Frontal cortex (tissue), 4 donors: ENCODE measurements around the gene EFL1. TPM values are rescaled to one million over a fixed set of nuclear protein-coding genes. Genes with fewer than 3 reads are reported as not detected.
A peak's percentile ranks its signal among the peaks of the same experiment; 100 is the strongest.
"Not testable (repeated sequence)": the region's sequence is repeated elsewhere in the genome, so short reads cannot be mapped to it uniquely, and the experiment has no call there.

ENCODE experiments used
- DNase-seq, 2 donors: peaks; one replicate each; pipeline ENCODE4 v3.0.0; 2012; ENCODE audit warnings: low spot score in 2 of 2
- FAIRE-seq: peaks from 2 replicates; lab custom pipeline; 2012; peaks lifted over from hg19 to GRCh38; lab: Jason Lieb, UNC
- total RNA-seq: library from RNA; depleted of rRNA; stranded (reverse); fragments of >200 nt; gene quantifications from one replicate; pipeline ENCODE4 v1.2.3, GENCODE V29; 2014
- donor health status: control.
- donor health status: control.
- donor health status: control.

EFL1 gene
- total RNA-seq, 1 donor from 2014 or later: 34.6 TPM

- not testable (repeated sequence) for DNase-seq
- FAIRE-seq: peak; percentile 30
Measured at GRCh38 chr15:82284381-82284780, 21.8 kb upstream of the EFL1 start.

GRCh38 chr15:82282386-82282785, 19.9 kb upstream of the EFL1 start:
- not testable (repeated sequence) for FAIRE-seq, DNase-seq

GRCh38 chr15:82281276-82281675, 18.7 kb upstream of the EFL1 start:
- peak; percentile 73 for FAIRE-seq

GRCh38 chr15:82275410-82275809, 12.9 kb upstream of the EFL1 start:
- DNase-seq: no peak
- no peak for FAIRE-seq

More at GRCh38 chr15:82281276-82281675, 18.7 kb upstream of the EFL1 start:
- DNase-seq: not testable (repeated sequence)

GRCh38 chr15:82272154-82272553, 9.6 kb upstream of the EFL1 start:
- no peak for DNase-seq
- FAIRE-seq: no peak

- not testable (repeated sequence) for FAIRE-seq, DNase-seq
Measured at GRCh38 chr15:82268454-82268853, 5.9 kb upstream of the EFL1 start.

- FAIRE-seq, DNase-seq: not testable (repeated sequence)
Measured at GRCh38 chr15:82267137-82267536, 4.6 kb upstream of the EFL1 start.

GRCh38 chr15:82263350-82263749, 816 bp upstream of the EFL1 start:
- no peak for DNase-seq
- no peak for FAIRE-seq

GRCh38 chr15:82261566-82262421, 740 bp downstream of the EFL1 start:
- not testable (repeated sequence) for FAIRE-seq
- peak in 1 of 2 donors; percentile 16 for DNase-seq

- DNase-seq, FAIRE-seq: not testable (repeated sequence)
Measured at GRCh38 chr15:82248261-82248660, 14.3 kb downstream of the EFL1 start.

GRCh38 chr15:82245956-82246355, 16.6 kb downstream of the EFL1 start:
- DNase-seq, FAIRE-seq: not testable (repeated sequence)

- not testable (repeated sequence) for FAIRE-seq
Measured at GRCh38 chr15:82243644-82244043, 18.9 kb downstream of the EFL1 start.

GRCh38 chr15:82241836-82242499, 20.6 kb downstream of the EFL1 start:
- FAIRE-seq, DNase-seq: not testable (repeated sequence)

More at GRCh38 chr15:82243644-82244043, 18.9 kb downstream of the EFL1 start:
- not testable (repeated sequence) for DNase-seq

- FAIRE-seq: no peak
Measured at GRCh38 chr15:82239685-82240391, 22.7 kb downstream of the EFL1 start.

GRCh38 chr15:82237944-82238534, 24.5 kb downstream of the EFL1 start:
- not testable (repeated sequence) for DNase-seq, FAIRE-seq

More at GRCh38 chr15:82239685-82240391, 22.7 kb downstream of the EFL1 start:
- no peak for DNase-seq

GRCh38 chr15:82231842-82232241, 30.7 kb downstream of the EFL1 start:
- DNase-seq (no peak), FAIRE-seq (no peak)

GRCh38 chr15:82231233-82231632, 31.3 kb downstream of the EFL1 start:
- DNase-seq: no peak
- no peak for FAIRE-seq

GRCh38 chr15:82228750-82229149, 33.8 kb downstream of the EFL1 start:
- FAIRE-seq (no peak), DNase-seq (no peak)

GRCh38 chr15:82221535-82221934, 41.0 kb downstream of the EFL1 start:
- not testable (repeated sequence) for DNase-seq, FAIRE-seq

GRCh38 chr15:82216092-82216491, 46.4 kb downstream of the EFL1 start:
- peak; percentile 86 for FAIRE-seq
- not testable (repeated sequence) for DNase-seq
